GM12874 (cell line): ENCODE results near the gene SNTN.

Experiments used
- TF ChIP-seq, protein P1 (sequence below): IDR thresholded peaks from 2 replicates; pipeline ENCODE4 v1.5.1; 2011; ENCODE audit warnings: low read depth, mild to moderate bottlenecking, control low read depth, low read length, moderate library complexity; ENCODE audit not compliant: insufficient read depth

Gene SNTN

DNA sequence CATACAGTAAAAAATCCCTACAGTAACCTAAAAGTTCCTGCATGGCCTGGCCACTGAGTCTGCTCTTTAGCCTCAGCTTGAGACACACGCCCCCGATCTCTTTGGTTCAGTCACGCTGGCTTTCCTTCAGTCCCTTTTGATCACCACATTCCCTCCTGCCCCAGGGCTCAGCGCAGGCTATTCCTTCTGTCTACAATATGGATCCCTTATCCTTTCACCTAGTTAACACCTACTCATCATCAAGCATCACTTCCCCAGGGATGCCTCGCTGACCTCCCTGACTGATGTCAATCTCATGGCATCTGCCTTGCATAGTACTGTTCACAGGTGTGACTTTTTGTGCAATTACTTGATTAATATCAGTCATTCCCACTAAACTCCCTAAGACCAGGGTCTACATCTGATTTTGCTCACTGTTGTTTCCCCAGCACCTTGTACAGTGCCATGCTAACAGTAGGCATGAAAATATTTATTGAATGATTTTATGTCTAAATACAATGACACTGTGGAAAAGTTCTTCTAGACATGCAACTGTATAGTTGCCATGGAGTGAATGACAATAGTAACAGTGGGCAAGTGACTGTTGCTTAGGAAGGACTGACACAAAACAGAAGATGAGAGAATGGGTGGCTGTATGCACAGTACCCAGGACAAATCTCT is at the start of gene SNTN:
SNTN (plus strand) TSS at position 610 of the 660 bp plus-strand sequence; CDS start at position 623, 13 bp downstream.
- TF ChIP-seq, protein P1, sequence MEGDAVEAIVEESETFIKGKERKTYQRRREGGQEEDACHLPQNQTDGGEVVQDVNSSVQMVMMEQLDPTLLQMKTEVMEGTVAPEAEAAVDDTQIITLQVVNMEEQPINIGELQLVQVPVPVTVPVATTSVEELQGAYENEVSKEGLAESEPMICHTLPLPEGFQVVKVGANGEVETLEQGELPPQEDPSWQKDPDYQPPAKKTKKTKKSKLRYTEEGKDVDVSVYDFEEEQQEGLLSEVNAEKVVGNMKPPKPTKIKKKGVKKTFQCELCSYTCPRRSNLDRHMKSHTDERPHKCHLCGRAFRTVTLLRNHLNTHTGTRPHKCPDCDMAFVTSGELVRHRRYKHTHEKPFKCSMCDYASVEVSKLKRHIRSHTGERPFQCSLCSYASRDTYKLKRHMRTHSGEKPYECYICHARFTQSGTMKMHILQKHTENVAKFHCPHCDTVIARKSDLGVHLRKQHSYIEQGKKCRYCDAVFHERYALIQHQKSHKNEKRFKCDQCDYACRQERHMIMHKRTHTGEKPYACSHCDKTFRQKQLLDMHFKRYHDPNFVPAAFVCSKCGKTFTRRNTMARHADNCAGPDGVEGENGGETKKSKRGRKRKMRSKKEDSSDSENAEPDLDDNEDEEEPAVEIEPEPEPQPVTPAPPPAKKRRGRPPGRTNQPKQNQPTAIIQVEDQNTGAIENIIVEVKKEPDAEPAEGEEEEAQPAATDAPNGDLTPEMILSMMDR, result no peak

DNA sequence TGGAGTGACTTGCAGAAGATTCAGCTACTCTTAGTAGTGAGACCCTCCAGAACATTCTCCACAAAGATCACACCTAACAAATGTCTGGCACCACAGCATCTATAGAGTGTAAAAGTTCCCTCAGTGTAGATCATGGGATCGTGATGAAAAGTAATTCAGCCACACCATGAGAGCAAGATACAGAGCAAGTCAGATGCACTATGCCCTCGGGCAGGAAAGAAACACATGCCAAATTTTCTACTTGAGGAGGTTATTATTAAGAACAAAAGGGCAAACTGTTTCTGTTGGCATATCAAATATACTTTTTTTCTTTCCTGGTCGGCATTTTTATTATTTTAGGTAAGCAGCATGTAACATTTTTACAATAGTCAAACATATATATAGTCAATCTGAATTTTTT is 44.8 kb upstream of the SNTN start:
- TF ChIP-seq, protein P1, result no peak

DNA sequence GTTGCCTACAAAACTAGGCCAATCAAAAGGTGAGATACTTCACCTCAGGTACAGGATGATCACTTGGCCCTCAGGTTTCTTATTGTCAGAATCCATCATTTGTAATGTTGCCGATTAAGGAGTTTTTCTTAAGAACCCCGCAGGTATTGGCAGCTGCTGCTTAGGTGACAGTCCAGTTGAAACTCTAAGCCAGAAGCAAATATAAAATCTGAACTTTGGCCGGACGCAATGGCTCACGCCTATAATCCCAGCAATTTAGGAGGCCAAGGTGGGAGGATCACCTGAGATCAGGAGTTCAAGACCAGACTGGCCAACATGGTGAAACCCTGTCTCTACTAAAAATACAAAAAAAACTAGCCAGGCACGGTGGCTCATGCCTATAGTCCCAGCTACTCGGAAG is 43.1 kb upstream of the SNTN start:
- TF ChIP-seq, protein P1, result no peak

DNA sequence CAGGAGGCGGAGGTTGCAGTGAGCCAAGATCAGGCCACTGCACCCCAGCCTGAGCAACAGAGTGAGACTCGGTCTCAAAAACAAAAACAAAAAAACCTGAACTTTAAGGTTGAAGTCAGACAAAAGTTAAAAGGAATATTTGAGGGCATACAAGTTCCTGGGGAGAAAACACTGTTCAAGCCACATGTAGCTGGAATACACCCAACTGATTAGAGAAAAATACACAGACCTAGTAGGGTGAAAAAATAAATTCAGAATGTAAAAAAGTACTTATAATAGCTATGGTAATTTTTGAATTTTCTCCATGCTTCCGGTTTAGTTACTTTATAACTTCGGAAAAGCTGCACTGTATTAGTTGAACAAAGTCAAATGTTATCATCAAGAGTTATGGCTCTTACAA is 42.6 kb upstream of the SNTN start:
- TF ChIP-seq, protein P1, result no peak

DNA sequence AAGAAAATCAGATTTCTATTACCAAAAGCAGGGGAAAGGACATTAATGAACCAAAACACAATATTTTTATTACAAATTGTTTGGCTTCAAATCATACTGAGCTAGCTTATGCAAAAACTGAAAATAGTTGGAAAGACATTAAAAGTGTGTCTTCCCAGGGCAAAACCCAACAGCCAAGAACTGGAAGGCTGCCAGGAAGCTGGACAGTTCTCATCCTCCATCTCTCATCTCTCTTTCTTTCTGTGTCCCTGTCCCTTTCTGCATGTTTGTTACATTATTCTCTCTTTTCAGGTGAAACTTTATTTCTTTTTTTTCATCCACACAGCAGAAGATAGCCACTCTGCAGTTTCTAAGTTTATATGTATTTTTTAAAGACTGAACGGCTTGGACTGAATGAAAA is 41.1 kb upstream of the SNTN start:
- TF ChIP-seq, protein P1, result no peak

DNA sequence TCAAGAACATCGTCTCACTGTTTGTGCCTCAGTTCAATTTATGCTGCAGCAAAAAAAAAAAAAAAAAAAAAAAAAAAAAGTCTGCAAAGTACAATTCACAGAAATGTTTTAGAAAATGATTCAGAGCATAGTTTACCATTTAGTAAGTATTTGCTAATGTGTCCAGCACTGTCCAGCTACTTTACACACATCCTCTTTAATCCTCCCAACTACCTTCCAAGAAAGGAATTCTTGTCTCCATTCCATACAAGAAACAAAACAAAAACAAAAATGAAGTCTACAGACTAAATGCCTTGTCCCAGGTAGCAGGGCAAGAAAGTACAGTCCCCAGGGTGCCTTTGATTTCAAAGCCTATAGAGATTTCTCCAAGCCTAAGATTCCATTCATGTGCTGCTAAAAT is 38.9 kb upstream of the SNTN start:
- TF ChIP-seq, protein P1, result no peak

DNA sequence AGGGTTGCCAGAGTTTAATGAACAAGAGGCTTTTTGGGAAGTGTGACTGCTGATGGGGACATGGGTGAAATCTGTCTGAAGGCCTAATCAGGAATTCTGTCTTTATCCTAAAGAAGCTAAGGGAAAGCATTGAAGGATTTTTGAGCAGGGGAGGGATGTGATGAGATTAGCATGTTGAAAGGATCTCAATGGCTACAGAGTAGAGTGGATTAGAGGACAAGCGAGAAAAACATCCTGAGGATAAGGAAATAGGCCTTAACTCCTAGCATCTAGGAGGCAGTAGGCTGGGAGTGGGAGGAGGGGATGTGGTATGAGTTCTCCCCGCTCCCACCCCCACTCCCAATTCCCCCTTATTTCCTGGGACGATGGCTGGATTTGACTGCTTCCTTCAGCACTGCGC is 35.1 kb upstream of the SNTN start:
- TF ChIP-seq, protein P1, result no peak
